Heart left ventricle (tissue), 16 donors: ENCODE results near the gene DLD. TPM values are rescaled to one million over a fixed set of nuclear protein-coding genes. Genes with fewer than 3 reads are reported as not detected.

Source experiments
- ATAC-seq, 4 donors: fragments of 200-7000 bp; cut with Tn5 transposase; one replicate each; pipeline ENCODE4 v1.9.1; 2020 to 2022; ENCODE audit warnings: moderate library complexity in 4 of 4, mild to moderate bottlenecking in 3 of 4, moderate number of reproducible peaks in 1 of 4
- DNase-seq, 5 donors: peaks; one replicate each; pipeline ENCODE4 v3.0.0-alpha.2; 2020
- H3K27ac ChIP-seq, 12 donors: fragments of 200-600 bp; sonication (generic) in 4 of 12; one replicate each; pipeline versions ENCODE4 v1.5.0 to v1.8.0; 2016 to 2022; ENCODE audit warnings: mild to moderate bottlenecking in 2 of 12
- H3K27me3 ChIP-seq, 9 donors: fragments of 200-600 bp; sonication (generic) in 2 of 9; one replicate each; pipeline versions ENCODE4 v1.5.1 to v1.8.0; 2016 to 2022; ENCODE audit warnings: mild to moderate bottlenecking in 3 of 9
- H3K36me3 ChIP-seq, 9 donors: fragments of 200-600 bp; sonication (generic) in 2 of 9; one replicate each; pipeline versions ENCODE4 v1.5.0 to v1.8.0; 2018 to 2022; ENCODE audit warnings: mild to moderate bottlenecking in 2 of 9
- H3K4me1 ChIP-seq, 12 donors: fragments of 200-600 bp; sonication (generic) in 4 of 12; one replicate each; pipeline versions ENCODE4 v1.5.0 to v1.8.0; 2016 to 2022; ENCODE audit warnings: mild to moderate bottlenecking in 3 of 12
- H3K4me3 ChIP-seq, 12 donors: fragments of 200-600 bp; sonication (generic) in 4 of 12; one replicate each; pipeline versions ENCODE4 v1.5.0 to v1.8.0; 2017 to 2022; ENCODE audit warnings: mild to moderate bottlenecking in 9 of 12, moderate library complexity in 4 of 12
- H3K9me3 ChIP-seq, 12 donors: fragments of 200-600 bp; sonication (generic) in 4 of 12; one replicate each; pipeline versions ENCODE4 v1.5.0 to v1.8.0; 2016 to 2022; ENCODE audit warnings: mild to moderate bottlenecking in 1 of 12
- CTCF ChIP-seq, 12 donors: fragments of 200-600 bp; sonication (generic) in 4 of 12; IDR thresholded peaks; one replicate each; pipeline versions ENCODE4 v1.5.0 to v1.8.0; 2018 to 2022; ENCODE audit warnings: antibody characterized with exemption in 12 of 12, mild to moderate bottlenecking in 5 of 12
- POLR2A ChIP-seq, 2 donors: fragments of 450-650 bp; IDR thresholded peaks; one replicate each; pipeline ENCODE4 v1.6.1; 2017; ENCODE audit warnings: antibody characterized with exemption in 2 of 2, mild to moderate bottlenecking in 2 of 2, moderate library complexity in 2 of 2
- WGBS, 4 donors: extraction: QIAGEN DNeasy Blood & Tissue Kit in 2 of 4; methylation state at CpG; one replicate each; pipeline versions ENCODE4 v1.1.5 to v1.1.7; 2013 to 2018; 5-methylcytosine and 5-hydroxymethylcytosine counted together
- intact Hi-C, 10 donors: fragments of 100-400 bp; cut with DNase I; formaldehyde crosslinking; loops; one replicate each; pipeline versions ENCODE4 v1.11.1 to v1.14.2; 2022
- polyA plus RNA-seq, 2 donors: library from polyadenylated mRNA; stranded (reverse); fragments of 200-250 nt; gene quantifications; one replicate each; pipeline ENCODE4 v1.2.3, GENCODE V29; 2013
- total RNA-seq, 9 donors: library from RNA; depleted of rRNA in 2 of 9; stranded (reverse); fragments of >200 nt in 2 of 9; fragmentation: NEBNext Ultra II Directional in 3 of 9; extraction: Animal tissue kit (Norgen Biotek cat#: 25700) in 3 of 9; gene quantifications; one replicate each; pipeline versions ENCODE4 v1.1.0 to v1.2.4, GENCODE V29; 2016 to 2023
- donor health status: ischemic (EF 13 %, LVEDD 7.1; RV severe dilation, severe dysfunction).
- donor health status: healthy with polysubstance abuse.
- donor health status: DM: no; HTN: yes; CAD: no.
- donor health status: DM: no; HTN: no; CAD: no.
- donor health status: ischemic (EF 25% LVEDD 6.9; RV normal size, moderate dysfunction).
- donor health status: ischemic (EF 25% LVEDD 5.7; RV mildly dilated, moderate dysfunction).
- donor health status: healthy.
- donor health status: DM: yes; HTN: yes; CAD: no.
- donor health status: ischemic (EF 35%, LVEDD 5.7; RV mildly dilated, moderate dysfunction).
- donor health status: nonischemic (EF 11% LVEDD 7.7; RV severe dilation, severe dysfunction).
- donor health status: DM: yes; HTN: yes; CAD: no.
- donor health status: PGD.
- donor health status: ischemic (EF 29% LVEDD 5.4; RV normal size, mild dysfunction).
- donor health status: nonischemic (EF 23%, LVEDD 6.1; RV moderate dilation, normal function).

Gene DLD
- total and polyA plus RNA-seq, 11 donors, result 55.3 to 426 (median 276) TPM

DNA sequence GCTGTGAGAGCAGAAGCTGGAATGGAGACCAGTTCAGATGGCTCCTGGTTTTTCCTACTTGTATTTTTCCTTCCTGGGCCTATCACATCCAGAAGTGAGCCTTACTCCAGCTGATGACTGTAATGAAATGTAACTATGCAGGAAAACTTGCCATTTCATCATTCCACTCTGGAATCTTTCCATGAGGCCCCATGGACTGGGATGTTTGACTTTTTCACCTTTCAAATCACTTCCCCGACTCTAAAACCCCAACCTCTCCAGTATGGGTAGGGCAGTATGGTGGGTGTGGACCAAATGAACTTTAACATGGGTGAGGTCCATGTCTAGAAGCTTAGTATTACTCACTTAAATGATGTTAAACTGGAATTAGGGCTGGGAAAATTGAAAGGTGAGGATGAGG is 40.3 kb upstream of the DLD start:
- TF ChIP-seq POLR2A (IDR thresholded peaks at IDR 0.05) (no peak), CTCF (IDR thresholded peaks at IDR 0.05) (no peak)
- WGBS, 4 donors, result 0 to 75% (median 46%) methylated on average over 1 of the region's 1 CpG
- Histone ChIP-seq H3K4me1 (peaks cover 0 to 5% (median 0%) of the 10 kb centered on the region in 12 donors), H3K9me3 (no peaks in the 10 kb centered on the region), H3K36me3 (no peaks in the 10 kb centered on the region), H3K27me3 (no peaks in the 10 kb centered on the region), H3K27ac (no peak overlapping the region), H3K4me3 (no peak overlapping the region)
- intact Hi-C loops, result no loop called here
- no peak for DNase-seq
- no peak for ATAC-seq

DNA sequence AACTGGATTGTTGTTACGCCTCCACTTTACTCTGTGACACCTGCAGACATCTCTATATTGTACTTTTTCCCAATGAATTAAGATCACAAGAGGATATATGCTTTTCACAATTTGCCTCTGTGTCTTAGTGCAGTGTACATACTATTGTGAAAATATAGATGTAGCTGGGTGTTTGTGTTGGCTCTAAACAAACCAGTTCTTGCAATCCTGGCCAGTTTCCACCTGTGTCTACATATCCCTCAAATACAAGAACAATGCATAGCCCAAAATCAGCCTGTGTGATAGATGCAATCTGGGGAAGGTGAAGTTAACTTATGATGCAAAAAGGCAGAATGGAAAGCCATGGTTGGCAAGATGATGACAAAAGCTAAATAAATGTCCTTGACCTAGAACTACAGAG is 36.5 kb upstream of the DLD start:
- H3K36me3 ChIP-seq, result no peaks in the 10 kb centered on the region
- peaks cover 0 to 18% (median 0%) of the 10 kb centered on the region in 12 donors for H3K4me1 ChIP-seq
- no peak for TF ChIP-seq POLR2A (IDR thresholded peaks at IDR 0.05)
- TF ChIP-seq CTCF (IDR thresholded peaks at IDR 0.05), result no peak
- no peaks in the 10 kb centered on the region for H3K9me3 ChIP-seq
- no peak overlapping the region for H3K27ac ChIP-seq
- DNase-seq (no peak), ATAC-seq (no peak)
- WGBS, 4 donors, result 88 to 100% (median 95%) methylated on average over 1 of the region's 1 CpG
- no peaks in the 10 kb centered on the region for H3K27me3 ChIP-seq
- intact Hi-C loops, result no loop called here
- H3K4me3 ChIP-seq, result no peak overlapping the region

GRCh38 chr7:107854989-107855388 is 36.0 kb upstream of the DLD start:
- no peaks in the 10 kb centered on the region for H3K36me3 ChIP-seq
- TF ChIP-seq POLR2A (IDR thresholded peaks at IDR 0.05) (no peak), CTCF (IDR thresholded peaks at IDR 0.05) (no peak)
- intact Hi-C loops, result no loop called here
- DNase-seq (no peak), ATAC-seq (no peak)
- peaks cover 0 to 18% (median 0%) of the 10 kb centered on the region in 12 donors for H3K4me1 ChIP-seq
- no peaks in the 10 kb centered on the region for H3K27me3 ChIP-seq
- WGBS, 4 donors, result 36 to 61% (median 42%) methylated on average over 3 to 4 of the region's 4 CpGs
- no peaks in the 10 kb centered on the region for H3K9me3 ChIP-seq
- no peak overlapping the region for H3K27ac ChIP-seq
- no peak overlapping the region for H3K4me3 ChIP-seq

DNA sequence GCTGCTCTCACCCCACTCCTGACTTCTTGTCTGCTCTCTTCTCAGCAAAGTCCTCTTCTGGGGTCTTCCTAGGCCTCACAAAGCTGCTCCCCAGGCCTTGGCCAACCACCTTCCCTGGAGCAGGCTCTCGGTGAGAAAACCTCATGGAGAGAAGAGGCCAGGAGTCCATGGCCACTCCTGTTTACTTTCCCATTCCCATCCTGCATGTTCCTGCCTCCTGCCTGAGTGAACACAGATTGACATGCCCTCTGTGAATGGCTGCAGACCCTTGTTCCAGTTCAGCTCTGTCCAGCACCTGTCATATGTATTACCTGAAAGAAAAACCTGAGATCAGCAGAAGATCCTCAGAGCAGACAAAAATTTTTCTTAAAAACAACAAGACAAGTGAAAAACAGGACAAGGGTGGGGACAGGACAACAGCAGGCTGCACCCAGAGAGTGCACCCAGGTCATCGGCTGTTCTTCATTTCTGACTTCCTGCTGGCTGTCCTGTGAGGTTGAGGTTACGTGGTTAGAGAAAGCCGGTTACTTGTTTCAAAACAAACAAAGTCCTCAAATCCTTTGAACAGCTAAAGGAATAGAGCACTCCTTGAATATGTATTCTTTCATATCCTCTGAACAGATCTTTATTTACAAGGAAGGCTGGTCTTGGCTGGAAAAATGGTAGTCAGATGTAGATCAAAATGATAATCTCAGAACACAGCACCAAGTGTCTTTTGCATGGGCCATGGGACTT is 34.0 kb upstream of the DLD start:
- H3K4me3 ChIP-seq, result no peak overlapping the region
- peaks cover 0 to 18% (median 0%) of the 10 kb centered on the region in 12 donors for H3K4me1 ChIP-seq
- H3K27ac ChIP-seq, result peak overlapping the region in 1 of 12 donors; percentile 39
- DNase-seq (no peak), ATAC-seq (no peak)
- H3K9me3 ChIP-seq, result no peaks in the 10 kb centered on the region
- H3K36me3 ChIP-seq, result no peaks in the 10 kb centered on the region
- intact Hi-C loops, result no loop called here
- H3K27me3 ChIP-seq, result no peaks in the 10 kb centered on the region
- WGBS, 4 donors, result 44 to 72% (median 66%) methylated on average over 4 of the region's 4 CpGs
- TF ChIP-seq CTCF (IDR thresholded peaks at IDR 0.05), result no peak
- TF ChIP-seq POLR2A (IDR thresholded peaks at IDR 0.05), result no peak
